GOT3 (cell line): Measurements from ENCODE around the gene ERCC4.
"Not testable (repeated sequence)": the region's sequence is repeated elsewhere in the genome, so short reads cannot be mapped to it uniquely, and the experiment has no call there.

Source experiments
- DNase-seq: peaks from one replicate; lab custom pipeline; 2025; ENCODE audit warnings: mixed read lengths; lab: John Stamatoyannopoulos, UW

Gene ERCC4

GRCh38 chr16:13919683-13920509, at the start of gene ERCC4:
Gene ERCC4, plus strand, starts transcription at chr16:13920154. Its CDS starts 12 bp downstream, at chr16:13920166.
- peak; percentile 93 for DNase-seq

- DNase-seq, result no peak
These were observed 46.0 kb upstream of the ERCC4 start for GRCh38 chr16:13873835-13874438.

GRCh38 chr16:13875614-13876284, 44.2 kb upstream of the ERCC4 start:
- no peak for DNase-seq

- DNase-seq, result no peak
These were observed 36.7 kb upstream of the ERCC4 start for GRCh38 chr16:13883276-13883675.

GRCh38 chr16:13883881-13884280, 36.1 kb upstream of the ERCC4 start:
- no peak for DNase-seq

GRCh38 chr16:13885700-13886099, 34.3 kb upstream of the ERCC4 start:
- DNase-seq, result no peak

GRCh38 chr16:13886608-13887007, 33.3 kb upstream of the ERCC4 start:
- DNase-seq, result no peak

GRCh38 chr16:13889323-13889722, 30.6 kb upstream of the ERCC4 start:
- DNase-seq, result not testable (repeated sequence)

GRCh38 chr16:13892301-13892700, 27.7 kb upstream of the ERCC4 start:
- DNase-seq, result no peak

GRCh38 chr16:13895516-13895915, 24.4 kb upstream of the ERCC4 start:
- DNase-seq, result no peak

- no peak for DNase-seq
These were observed 23.3 kb upstream of the ERCC4 start for GRCh38 chr16:13896543-13897182.

GRCh38 chr16:13897806-13898205, 22.1 kb upstream of the ERCC4 start:
- no peak for DNase-seq

GRCh38 chr16:13898233-13898632, 21.7 kb upstream of the ERCC4 start:
- DNase-seq, result no peak

GRCh38 chr16:13902052-13902451, 17.9 kb upstream of the ERCC4 start:
- DNase-seq, result no peak

- DNase-seq, result no peak
These were observed 17.3 kb upstream of the ERCC4 start for GRCh38 chr16:13902677-13903076.

- no peak for DNase-seq
These were observed 15.7 kb upstream of the ERCC4 start for GRCh38 chr16:13904179-13904691.

GRCh38 chr16:13904822-13905221, 15.1 kb upstream of the ERCC4 start:
- not testable (repeated sequence) for DNase-seq

GRCh38 chr16:13906168-13907089, 13.5 kb upstream of the ERCC4 start:
- DNase-seq, result no peak

GRCh38 chr16:13907431-13907830, 12.5 kb upstream of the ERCC4 start:
- no peak for DNase-seq

- no peak for DNase-seq
These were observed 10.9 kb upstream of the ERCC4 start for GRCh38 chr16:13909069-13909468.

- DNase-seq, result no peak
These were observed 10.1 kb upstream of the ERCC4 start for GRCh38 chr16:13909872-13910303.
